Testis (tissue), 3 donors: ENCODE data around the gene CHRNE. TPM values are rescaled to one million over a fixed set of nuclear protein-coding genes. Genes with fewer than 3 reads are reported as not detected.

ENCODE experiments used
- DNase-seq: peaks from one replicate; pipeline ENCODE4 v3.0.0-alpha.2; 2019
- H3K27ac ChIP-seq, 2 donors: fragments of 200-600 bp; sonication (generic); one replicate each; pipeline ENCODE4 v1.5.1; 2019
- H3K27me3 ChIP-seq: fragments of 200-600 bp; sonication (generic); one replicate; pipeline ENCODE4 v1.5.1; 2019
- H3K36me3 ChIP-seq: fragments of 200-600 bp; sonication (generic); one replicate; pipeline ENCODE4 v1.5.1; 2017; ENCODE audit warnings: low read depth; ENCODE audit errors: missing control alignments
- H3K4me1 ChIP-seq: fragments of 200-600 bp; sonication (generic); one replicate; pipeline ENCODE4 v1.5.1; 2019
- H3K4me3 ChIP-seq, 2 donors: fragments of 200-600 bp; sonication (generic); one replicate each; pipeline ENCODE4 v1.5.1; 2017 to 2019
- H3K9me3 ChIP-seq: fragments of 200-600 bp; sonication (generic); one replicate; pipeline ENCODE4 v1.5.1; 2017
- POLR2A ChIP-seq: fragments of 450-650 bp; IDR thresholded peaks from one replicate; pipeline ENCODE4 v1.6.1; 2017; ENCODE audit warnings: antibody characterized with exemption, mild to moderate bottlenecking, moderate library complexity
- WGBS, 2 donors: methylation state at CpG; one replicate each; pipeline ENCODE4 v1.1.5; 2018; 5-methylcytosine and 5-hydroxymethylcytosine counted together
- intact Hi-C: fragments of 100-400 bp; cut with DNase I; formaldehyde crosslinking; loops from one replicate; pipeline ENCODE4 v1.15.1; 2023; ENCODE audit warnings: low total_unique reads
- polyA plus RNA-seq: library from polyadenylated mRNA; stranded (reverse); fragments of 350-450 nt; fragmentation: Illumina TruSeq; extraction: RNeasy Lipid Tissue Mini Kit (QIAGEN cat#74804); gene quantifications from one replicate; pipeline ENCODE4 v1.2.3, GENCODE V29; 2014; ENCODE audit warnings: low read depth, low replicate concordance; ENCODE audit not compliant: insufficient read depth
- total RNA-seq, 2 donors: library from RNA; depleted of rRNA; stranded (reverse); fragments of >200 nt; gene quantifications; one replicate each; pipeline ENCODE4 v1.2.3, GENCODE V29; 2016
- TF ChIP-seq, protein P1 (sequence below), 3 experiments: fragments of 450-650 bp in 2 of 3; fragments of 200-600 bp in 1 of 3; sonication (generic) in 1 of 3; IDR thresholded peaks; one replicate each; pipeline ENCODE4 v1.5.1; 2016 to 2019; ENCODE audit warnings: antibody characterized with exemption in 3 of 3, mild to moderate bottlenecking in 2 of 3, moderate library complexity in 1 of 3

Gene CHRNE
- total and polyA plus RNA-seq, 3 donors from 2014 or later, result 1.4 to 2.6 (median 1.4) TPM

GRCh38 chr17:4854111-4854681, 48.7 kb downstream of the CHRNE start:
- no peak overlapping the region for H3K27ac ChIP-seq
- H3K4me3 ChIP-seq, result no peak overlapping the region
- H3K27me3 ChIP-seq, result no peaks in the 10 kb centered on the region
- TF ChIP-seq, protein P1, sequence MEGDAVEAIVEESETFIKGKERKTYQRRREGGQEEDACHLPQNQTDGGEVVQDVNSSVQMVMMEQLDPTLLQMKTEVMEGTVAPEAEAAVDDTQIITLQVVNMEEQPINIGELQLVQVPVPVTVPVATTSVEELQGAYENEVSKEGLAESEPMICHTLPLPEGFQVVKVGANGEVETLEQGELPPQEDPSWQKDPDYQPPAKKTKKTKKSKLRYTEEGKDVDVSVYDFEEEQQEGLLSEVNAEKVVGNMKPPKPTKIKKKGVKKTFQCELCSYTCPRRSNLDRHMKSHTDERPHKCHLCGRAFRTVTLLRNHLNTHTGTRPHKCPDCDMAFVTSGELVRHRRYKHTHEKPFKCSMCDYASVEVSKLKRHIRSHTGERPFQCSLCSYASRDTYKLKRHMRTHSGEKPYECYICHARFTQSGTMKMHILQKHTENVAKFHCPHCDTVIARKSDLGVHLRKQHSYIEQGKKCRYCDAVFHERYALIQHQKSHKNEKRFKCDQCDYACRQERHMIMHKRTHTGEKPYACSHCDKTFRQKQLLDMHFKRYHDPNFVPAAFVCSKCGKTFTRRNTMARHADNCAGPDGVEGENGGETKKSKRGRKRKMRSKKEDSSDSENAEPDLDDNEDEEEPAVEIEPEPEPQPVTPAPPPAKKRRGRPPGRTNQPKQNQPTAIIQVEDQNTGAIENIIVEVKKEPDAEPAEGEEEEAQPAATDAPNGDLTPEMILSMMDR (IDR thresholded peaks at IDR 0.05), result no peak
- TF ChIP-seq POLR2A, result no peak
- H3K4me1 ChIP-seq, result peaks cover 29% of the 10 kb centered on the region
- no peak for DNase-seq
- intact Hi-C loops, result no loop called here
- no peaks in the 10 kb centered on the region for H3K9me3 ChIP-seq
- no peaks in the 10 kb centered on the region for H3K36me3 ChIP-seq
- WGBS, 2 donors, result 95 to 97% methylated on average over 5 of the region's 5 CpGs

DNA sequence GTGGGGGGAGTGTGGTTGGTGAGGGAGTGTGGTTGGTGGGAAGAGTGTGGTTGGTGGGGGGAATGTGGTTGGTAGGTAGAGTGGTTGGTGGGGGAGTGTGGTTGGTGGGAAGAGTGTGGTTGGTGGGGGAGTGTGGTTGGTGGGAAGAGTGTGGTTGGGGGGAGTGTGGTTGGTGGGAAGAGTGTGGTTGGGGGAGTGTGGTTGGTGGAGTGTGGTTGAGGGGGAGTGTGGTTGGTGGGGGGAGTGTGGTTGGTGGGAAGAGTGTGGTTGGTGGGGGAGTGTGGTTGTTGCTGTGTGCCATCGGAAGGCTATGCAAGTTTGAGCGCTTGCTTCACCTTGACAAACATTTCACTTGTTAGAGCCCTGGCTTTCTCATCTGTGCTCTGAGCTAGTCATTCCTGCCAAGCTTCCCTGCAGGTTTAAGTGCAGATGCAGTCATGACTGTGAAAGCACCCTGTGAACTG, 49.7 kb downstream of the CHRNE start:
- Histone ChIP-seq H3K9me3 (no peaks in the 10 kb centered on the region), H3K4me3 (no peak overlapping the region), H3K27me3 (no peaks in the 10 kb centered on the region), H3K27ac (no peak overlapping the region), H3K4me1 (peaks cover 20% of the 10 kb centered on the region), H3K36me3 (no peaks in the 10 kb centered on the region)
- TF ChIP-seq, protein P1 (IDR thresholded peaks at IDR 0.05), result no peak
- TF ChIP-seq POLR2A, result no peak
- WGBS, 2 donors, result 72 to 80% methylated on average over 2 of the region's 2 CpGs
- no peak for DNase-seq
- intact Hi-C loops, result no loop called here

- Histone ChIP-seq H3K36me3 (no peaks in the 10 kb centered on the region), H3K9me3 (no peaks in the 10 kb centered on the region), H3K27me3 (no peaks in the 10 kb centered on the region), H3K4me3 (no peak overlapping the region), H3K4me1 (peaks cover 20% of the 10 kb centered on the region), H3K27ac (no peak overlapping the region)
- intact Hi-C loops, result no loop called here
- DNase-seq, result no peak
- TF ChIP-seq, protein P1 (IDR thresholded peaks at IDR 0.05), result no peak
- TF ChIP-seq POLR2A, result no peak
These were observed 50.2 kb downstream of the CHRNE start for GRCh38 chr17:4852567-4853207.

GRCh38 chr17:4851084-4851483, 51.8 kb downstream of the CHRNE start:
- H3K4me3 ChIP-seq, result no peak overlapping the region
- WGBS, 2 donors, result 70 to 79% methylated on average over 3 of the region's 3 CpGs
- intact Hi-C loops, result no loop called here
- no peak for DNase-seq
- H3K36me3 ChIP-seq, result no peaks in the 10 kb centered on the region
- H3K27ac ChIP-seq, result no peak overlapping the region
- H3K9me3 ChIP-seq, result no peaks in the 10 kb centered on the region
- H3K4me1 ChIP-seq, result peaks cover 17% of the 10 kb centered on the region
- TF ChIP-seq POLR2A, result no peak
- TF ChIP-seq, protein P1 (IDR thresholded peaks at IDR 0.05), result no peak
- H3K27me3 ChIP-seq, result no peaks in the 10 kb centered on the region

GRCh38 chr17:4850246-4850645, 52.7 kb downstream of the CHRNE start:
- Histone ChIP-seq H3K36me3 (no peaks in the 10 kb centered on the region), H3K27ac (no peak overlapping the region), H3K9me3 (no peaks in the 10 kb centered on the region), H3K27me3 (no peaks in the 10 kb centered on the region), H3K4me1 (peaks cover 17% of the 10 kb centered on the region), H3K4me3 (no peak overlapping the region)
- DNase-seq, result no peak
- WGBS, 2 donors, result 88 to 91% methylated on average over 2 of the region's 2 CpGs
- intact Hi-C loops, result no loop called here
- TF ChIP-seq, protein P1 (IDR thresholded peaks at IDR 0.05), result no peak
- no peak for TF ChIP-seq POLR2A
